GM12872 (cell line): ENCODE results near the gene DEGS1.

Source experiments
- CTCF ChIP-seq: IDR thresholded peaks from 3 replicates; pipeline ENCODE4 v1.5.1; 2011; ENCODE audit warnings: low read depth, mild to moderate bottlenecking, low read length, moderate library complexity; ENCODE audit not compliant: insufficient read depth

Gene DEGS1

GRCh38 chr1:224170748-224171478, 12.1 kb upstream of the DEGS1 start:
- TF ChIP-seq CTCF = peak; percentile 57

- no peak for TF ChIP-seq CTCF
Measured at GRCh38 chr1:224172229-224172628, 10.8 kb upstream of the DEGS1 start.

GRCh38 chr1:224173523-224173922, 9.5 kb upstream of the DEGS1 start:
- TF ChIP-seq CTCF = no peak

GRCh38 chr1:224175617-224176016, 7.4 kb upstream of the DEGS1 start:
- TF ChIP-seq CTCF = no peak

- TF ChIP-seq CTCF = no peak
Measured at GRCh38 chr1:224177356-224177999, 5.6 kb upstream of the DEGS1 start.

- TF ChIP-seq CTCF = no peak
Measured at GRCh38 chr1:224178894-224179293, 4.1 kb upstream of the DEGS1 start.

GRCh38 chr1:224180783-224181452, 2.1 kb upstream of the DEGS1 start:
- no peak for TF ChIP-seq CTCF
